Fibroblast of mammary gland (primary cell): ENCODE data around the gene OSBPL5.
A peak's percentile ranks its signal among the peaks of the same experiment; 100 is the strongest.

Experiments
- DNase-seq: peaks from one replicate; pipeline ENCODE4 v3.0.0-alpha.2; 2010; ENCODE audit warnings: low read depth
- H3K4me3 ChIP-seq: 2 replicates; pipeline ENCODE4 v1.5.1; 2011; ENCODE audit warnings: low read depth, mild to moderate bottlenecking, low read length, moderate library complexity; ENCODE audit not compliant: control insufficient read depth
- TF ChIP-seq, protein P1 (sequence below): conservative IDR thresholded peaks from 2 replicates; pipeline ENCODE4 v1.5.1; 2011; ENCODE audit warnings: low read depth, low read length, inconsistent platforms; ENCODE audit not compliant: control insufficient read depth, insufficient read depth

Gene OSBPL5

DNA sequence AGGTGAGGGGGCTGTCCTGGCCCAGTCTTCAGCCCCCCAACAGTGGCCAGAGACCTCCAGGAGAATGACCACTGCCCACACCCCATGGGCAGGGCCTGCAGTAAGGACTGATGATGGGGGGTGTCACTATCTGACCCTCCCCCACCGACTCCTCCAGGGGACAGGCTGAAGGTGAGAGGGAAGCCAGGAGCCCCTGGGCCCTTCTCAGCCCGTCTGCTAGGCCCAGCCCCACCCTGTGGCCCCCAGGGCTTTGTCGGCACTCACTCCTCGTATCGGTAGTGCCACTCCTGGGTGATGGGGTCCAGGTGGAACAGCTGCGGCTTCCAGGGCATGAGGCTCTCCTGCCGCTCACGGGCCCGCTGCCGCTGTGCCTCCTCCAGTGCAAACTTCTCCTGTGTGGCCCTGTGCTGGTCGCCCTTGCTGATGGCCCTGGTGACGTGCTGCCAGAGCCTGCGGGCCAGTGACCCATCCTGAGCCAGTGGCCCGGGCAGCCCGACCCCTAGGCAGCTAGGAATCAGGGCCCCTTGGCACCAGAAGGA is 72.4 kb downstream of the OSBPL5 start:
- no peak overlapping the region for H3K4me3 ChIP-seq
- DNase-seq, result no peak
- TF ChIP-seq, protein P1, sequence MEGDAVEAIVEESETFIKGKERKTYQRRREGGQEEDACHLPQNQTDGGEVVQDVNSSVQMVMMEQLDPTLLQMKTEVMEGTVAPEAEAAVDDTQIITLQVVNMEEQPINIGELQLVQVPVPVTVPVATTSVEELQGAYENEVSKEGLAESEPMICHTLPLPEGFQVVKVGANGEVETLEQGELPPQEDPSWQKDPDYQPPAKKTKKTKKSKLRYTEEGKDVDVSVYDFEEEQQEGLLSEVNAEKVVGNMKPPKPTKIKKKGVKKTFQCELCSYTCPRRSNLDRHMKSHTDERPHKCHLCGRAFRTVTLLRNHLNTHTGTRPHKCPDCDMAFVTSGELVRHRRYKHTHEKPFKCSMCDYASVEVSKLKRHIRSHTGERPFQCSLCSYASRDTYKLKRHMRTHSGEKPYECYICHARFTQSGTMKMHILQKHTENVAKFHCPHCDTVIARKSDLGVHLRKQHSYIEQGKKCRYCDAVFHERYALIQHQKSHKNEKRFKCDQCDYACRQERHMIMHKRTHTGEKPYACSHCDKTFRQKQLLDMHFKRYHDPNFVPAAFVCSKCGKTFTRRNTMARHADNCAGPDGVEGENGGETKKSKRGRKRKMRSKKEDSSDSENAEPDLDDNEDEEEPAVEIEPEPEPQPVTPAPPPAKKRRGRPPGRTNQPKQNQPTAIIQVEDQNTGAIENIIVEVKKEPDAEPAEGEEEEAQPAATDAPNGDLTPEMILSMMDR, result no peak

- TF ChIP-seq, protein P1, result peak; percentile 91
- DNase-seq, result peak; percentile 56
- H3K4me3 ChIP-seq, result no peak overlapping the region
Observed at GRCh38 chr11:3091846-3092602, 73.1 kb downstream of the OSBPL5 start.

DNA sequence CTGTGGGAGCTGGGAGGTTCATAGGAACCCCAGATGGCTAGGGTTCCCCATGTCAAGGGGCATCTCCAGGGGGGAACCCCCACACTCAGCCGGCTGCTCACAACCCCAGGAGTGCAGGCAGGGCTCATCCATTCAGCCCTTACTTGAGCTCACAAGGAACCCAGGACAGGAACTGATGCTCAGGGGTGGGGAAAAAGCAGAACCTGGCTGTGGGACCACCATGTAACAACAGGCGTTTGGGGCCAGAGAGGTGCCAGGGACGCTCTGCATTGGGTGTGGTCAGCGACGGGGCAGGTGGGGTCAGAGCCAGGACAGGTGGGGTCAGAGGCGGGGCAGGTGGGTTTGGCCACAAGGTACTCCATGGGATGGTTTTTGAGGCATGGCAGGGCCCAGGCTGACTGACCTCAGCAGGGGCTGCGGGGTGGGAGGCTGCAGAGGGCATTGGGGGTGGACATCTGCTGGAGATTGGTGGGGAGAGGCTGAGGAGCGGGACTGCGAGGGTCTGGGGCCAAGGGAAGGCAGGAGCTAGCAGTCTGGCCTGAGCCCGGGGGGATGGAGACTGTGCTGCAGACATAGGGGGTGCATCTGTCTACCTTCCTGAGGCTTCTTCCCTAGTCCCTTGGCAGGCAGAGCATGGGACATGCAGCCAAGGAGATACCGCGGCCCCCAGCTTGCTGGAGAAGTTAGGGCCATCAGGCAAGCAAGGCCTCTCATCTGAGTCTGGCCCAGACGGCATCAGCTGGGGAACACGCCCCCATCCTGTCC is 73.8 kb downstream of the OSBPL5 start:
- no peak overlapping the region for H3K4me3 ChIP-seq
- TF ChIP-seq, protein P1, result no peak
- DNase-seq, result no peak

DNA sequence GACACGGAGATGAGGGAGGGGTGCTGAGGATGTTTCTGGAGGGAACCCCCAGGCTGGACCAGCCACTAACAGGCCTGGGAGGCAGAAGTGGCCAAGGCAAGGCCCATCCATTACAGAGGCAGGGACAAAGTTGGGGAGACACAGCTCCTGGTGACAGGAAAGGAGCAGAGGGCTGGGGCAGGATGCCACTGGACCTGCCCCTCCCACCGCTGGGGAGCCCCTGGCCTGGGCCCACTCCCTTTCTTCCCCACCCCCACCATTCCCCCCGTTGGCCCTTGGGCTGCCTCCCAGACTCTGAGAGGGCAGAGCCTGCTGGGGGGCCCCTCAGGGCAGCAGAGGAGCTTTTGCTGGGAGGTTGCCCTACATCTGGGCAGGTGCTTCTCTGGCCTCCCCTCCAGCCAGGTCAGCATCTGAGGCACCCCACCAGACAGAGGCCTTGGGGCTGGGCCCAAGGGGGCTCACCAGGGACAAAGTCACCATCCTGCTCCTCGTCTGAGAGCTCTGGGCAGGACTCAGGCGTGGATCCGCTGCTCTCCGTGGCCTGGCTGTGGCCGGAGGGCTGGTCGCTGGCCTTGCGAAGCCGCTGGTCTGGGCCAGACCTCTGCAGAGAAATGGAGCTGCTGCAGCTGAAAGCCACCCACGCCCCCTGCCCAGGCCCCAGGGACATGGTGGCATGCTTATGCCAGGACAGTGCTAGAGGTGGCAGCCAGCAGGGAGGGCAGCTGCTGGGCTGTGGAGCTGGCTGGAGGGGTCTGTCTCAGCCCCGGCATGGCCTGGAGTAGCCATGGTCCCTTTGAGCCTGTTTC is 74.8 kb downstream of the OSBPL5 start:
- no peak for DNase-seq
- TF ChIP-seq, protein P1, result no peak
- no peak overlapping the region for H3K4me3 ChIP-seq

- H3K4me3 ChIP-seq, result no peak overlapping the region
- TF ChIP-seq, protein P1, result no peak
- DNase-seq, result no peak
Observed at GRCh38 chr11:3089236-3090061, 75.7 kb downstream of the OSBPL5 start.

- TF ChIP-seq, protein P1, result no peak
- no peak for DNase-seq
- no peak overlapping the region for H3K4me3 ChIP-seq
Observed at GRCh38 chr11:3088806-3089205, 76.3 kb downstream of the OSBPL5 start.
